Right lobe of liver (tissue), 4 donors: ENCODE results near the gene VHLL.

ENCODE experiments used
- POLR2A ChIP-seq: fragments of 450-650 bp; IDR thresholded peaks from one replicate; pipeline ENCODE4 v1.6.1; 2017; ENCODE audit warnings: antibody characterized with exemption, mild to moderate bottlenecking
- TF ChIP-seq, protein P1 (sequence below), 4 donors: fragments of 200-600 bp in 3 of 4; fragments of 450-650 bp in 1 of 4; IDR thresholded peaks; one replicate each; pipeline versions ENCODE4 v1.5.1 to v1.8.0; 2016 to 2022; ENCODE audit warnings: antibody characterized with exemption in 4 of 4, mild to moderate bottlenecking in 2 of 4
- donor health status: DM: no; HTN: no; CAD: no.
- donor health status: DM: no; HTN: no; CAD: no.
- donor health status: DM: no; HTN: yes; CAD: no.

DNA sequence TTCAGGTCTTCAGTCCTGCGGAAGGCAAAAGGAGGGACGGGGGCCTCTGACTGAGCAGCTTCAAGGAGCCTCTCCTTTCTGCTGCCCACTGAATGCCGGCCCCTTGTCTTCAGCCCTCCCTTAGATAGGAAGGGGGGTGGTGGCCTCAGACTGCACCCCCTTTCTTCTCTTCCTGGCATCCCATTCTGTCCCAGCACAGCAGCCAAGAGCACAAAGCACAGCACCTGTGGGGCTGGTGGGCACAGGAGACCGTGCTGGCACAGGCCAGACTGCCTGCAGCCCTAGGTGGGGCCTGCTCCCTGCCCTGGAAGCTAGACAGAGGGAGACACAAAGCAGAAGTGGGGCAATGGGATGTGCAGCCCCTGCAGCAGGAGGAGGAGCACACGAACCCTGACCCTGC lies 49.5 kb downstream of the VHLL start:
- TF ChIP-seq, protein P1, sequence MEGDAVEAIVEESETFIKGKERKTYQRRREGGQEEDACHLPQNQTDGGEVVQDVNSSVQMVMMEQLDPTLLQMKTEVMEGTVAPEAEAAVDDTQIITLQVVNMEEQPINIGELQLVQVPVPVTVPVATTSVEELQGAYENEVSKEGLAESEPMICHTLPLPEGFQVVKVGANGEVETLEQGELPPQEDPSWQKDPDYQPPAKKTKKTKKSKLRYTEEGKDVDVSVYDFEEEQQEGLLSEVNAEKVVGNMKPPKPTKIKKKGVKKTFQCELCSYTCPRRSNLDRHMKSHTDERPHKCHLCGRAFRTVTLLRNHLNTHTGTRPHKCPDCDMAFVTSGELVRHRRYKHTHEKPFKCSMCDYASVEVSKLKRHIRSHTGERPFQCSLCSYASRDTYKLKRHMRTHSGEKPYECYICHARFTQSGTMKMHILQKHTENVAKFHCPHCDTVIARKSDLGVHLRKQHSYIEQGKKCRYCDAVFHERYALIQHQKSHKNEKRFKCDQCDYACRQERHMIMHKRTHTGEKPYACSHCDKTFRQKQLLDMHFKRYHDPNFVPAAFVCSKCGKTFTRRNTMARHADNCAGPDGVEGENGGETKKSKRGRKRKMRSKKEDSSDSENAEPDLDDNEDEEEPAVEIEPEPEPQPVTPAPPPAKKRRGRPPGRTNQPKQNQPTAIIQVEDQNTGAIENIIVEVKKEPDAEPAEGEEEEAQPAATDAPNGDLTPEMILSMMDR (IDR thresholded peaks at IDR 0.05) = no peak
- TF ChIP-seq POLR2A = no peak
